H1 (cell line): ENCODE data around the gene DHX34. TPM values are rescaled to one million over a fixed set of nuclear protein-coding genes. Genes with fewer than 3 reads are reported as not detected.

Experiments
- CTCF ChIA-PET: fragments of 300-600 bp; sonication (Branson Sonifier 250); formaldehyde crosslinking; loops from one replicate; lab custom pipeline; 2021; ENCODE audit not compliant: partially characterized antibody; lab: Charles Lee
- POLR2A ChIA-PET: fragments of 300-600 bp; sonication (Branson Sonifier 250); formaldehyde crosslinking; loops from one replicate; lab custom pipeline; 2021; ENCODE audit warnings: inconsistent platforms; ENCODE audit not compliant: partially characterized antibody; lab: Charles Lee
- DNase-seq, 2 experiments: peaks; one replicate each; pipeline versions ENCODE4 v3.0.0 to v3.0.0-alpha.2; 2010 to 2022; ENCODE audit warnings: low spot score in 2 of 2, low read depth in 1 of 2, mixed read lengths in 1 of 2
- FAIRE-seq: peaks from 2 replicates; lab custom pipeline; 2011; peaks lifted over from hg19 to GRCh38; lab: Jason Lieb, UNC
- H2AFZ ChIP-seq: 2 replicates; pipeline ENCODE4 v1.8.1; 2012; ENCODE audit warnings: low read length, inconsistent platforms
- H2AK5ac ChIP-seq: 2 replicates; pipeline ENCODE4 v1.6.1; 2013; ENCODE audit warnings: low read depth, low read length
- H2BK120ac ChIP-seq: replicated peaks from 2 replicates; pipeline ENCODE3; 2013; ENCODE audit warnings: low read depth, low read length, inconsistent platforms
- H2BK12ac ChIP-seq: 2 replicates; pipeline ENCODE4 v1.6.1; 2013; ENCODE audit warnings: low read depth, low read length
- H2BK15ac ChIP-seq: 2 replicates; pipeline ENCODE4 v1.6.1; 2013; ENCODE audit warnings: low read length
- H2BK20ac ChIP-seq: 2 replicates; pipeline ENCODE4 v1.6.1; 2013; ENCODE audit warnings: low read length
- H2BK5ac ChIP-seq: 2 replicates; pipeline ENCODE4 v1.6.1; 2013; ENCODE audit warnings: low read depth, low read length
- H3K14ac ChIP-seq: 2 replicates; pipeline ENCODE4 v1.6.1; 2013; ENCODE audit warnings: inconsistent platforms; ENCODE audit not compliant: insufficient read length
- H3K18ac ChIP-seq: 2 replicates; pipeline ENCODE4 v1.6.1; 2013; ENCODE audit warnings: low read length; ENCODE audit errors: extremely low read depth
- H3K23ac ChIP-seq: 2 replicates; pipeline ENCODE4 v1.6.1; 2013; ENCODE audit warnings: inconsistent platforms; ENCODE audit not compliant: insufficient read length
- H3K23me2 ChIP-seq: 2 replicates; pipeline ENCODE4 v1.6.1; 2013; ENCODE audit warnings: low read depth, low read length
- H3K27ac ChIP-seq: 2 replicates; pipeline ENCODE4 v1.6.1; 2011; ENCODE audit warnings: low read depth, low read length, inconsistent platforms
- H3K27me3 ChIP-seq, 4 experiments: replicated peaks in 1 of 4; 1 replicate in 1 of 4; 2 replicates in 3 of 4; pipeline versions ENCODE4 v1.6.1 to v1.8.1; 2011 to 2013; ENCODE audit warnings: low read length in 3 of 4, mild to moderate bottlenecking in 3 of 4, inconsistent platforms in 2 of 4, mixed read lengths in 2 of 4, moderate library complexity in 1 of 4; ENCODE audit not compliant: control insufficient read depth in 3 of 4, insufficient read depth in 3 of 4; ENCODE audit errors: extremely low read depth in 1 of 4
- H3K36me3 ChIP-seq, 4 experiments: 2 replicates each; pipeline versions ENCODE4 v1.6.1 to v1.8.1; 2011 to 2013; ENCODE audit warnings: mild to moderate bottlenecking in 4 of 4, low read length in 3 of 4, moderate library complexity in 2 of 4, control low read depth in 1 of 4, inconsistent platforms in 1 of 4; ENCODE audit not compliant: insufficient read depth in 4 of 4, control insufficient read depth in 2 of 4
- H3K4ac ChIP-seq: replicated peaks from 2 replicates; pipeline ENCODE3; 2013; ENCODE audit warnings: low read length, low read depth, mixed read lengths, inconsistent platforms; ENCODE audit not compliant: insufficient read length
- H3K4me1 ChIP-seq, 4 experiments: replicated peaks in 1 of 4; 1 replicate in 1 of 4; 2 replicates in 3 of 4; pipeline versions ENCODE4 v1.6.1 to v1.8.1; 2011 to 2013; ENCODE audit warnings: low read length in 3 of 4, inconsistent platforms in 2 of 4, mixed read lengths in 1 of 4; ENCODE audit not compliant: insufficient read depth in 4 of 4, control insufficient read depth in 3 of 4
- H3K4me2 ChIP-seq, 2 experiments: 2 replicates each; pipeline versions ENCODE4 v1.6.1 to v1.8.1; 2011 to 2013; ENCODE audit warnings: low read depth in 2 of 2, low read length in 2 of 2, control low read depth in 1 of 2, inconsistent platforms in 1 of 2, mild to moderate bottlenecking in 1 of 2; ENCODE audit not compliant: insufficient read depth in 1 of 2
- H3K4me3 ChIP-seq, 4 experiments: fragments of 200-600, 300-600 bp in 1 of 4; sonication (generic), shearing (Covaris generic), sonication (Bioruptor Twin) in 1 of 4; 2 replicates each; pipeline versions ENCODE4 v1.5.1 to v1.8.1; 2011 to 2016; ENCODE audit warnings: low read length in 4 of 4, low read depth in 3 of 4, control low read depth in 2 of 4, inconsistent platforms in 2 of 4, mild to moderate bottlenecking in 2 of 4, mixed read lengths in 1 of 4, moderate library complexity in 1 of 4; ENCODE audit not compliant: insufficient read depth in 2 of 4; ENCODE audit errors: extremely low read depth in 1 of 4
- H3K56ac ChIP-seq: replicated peaks from 2 replicates; pipeline ENCODE3; 2013; ENCODE audit warnings: low read depth, mild to moderate bottlenecking, mixed read lengths, low read length, inconsistent platforms; ENCODE audit not compliant: insufficient read length
- H3K79me1 ChIP-seq: 2 replicates; pipeline ENCODE4 v1.6.1; 2013; ENCODE audit warnings: low read depth, low read length, control low read depth
- H3K79me2 ChIP-seq, 2 experiments: 2 replicates each; pipeline versions ENCODE4 v1.6.1 to v1.8.1; 2012 to 2013; ENCODE audit warnings: low read length in 2 of 2, mild to moderate bottlenecking in 2 of 2, inconsistent platforms in 1 of 2; ENCODE audit not compliant: insufficient read depth in 2 of 2, control insufficient read depth in 1 of 2
- H3K9ac ChIP-seq, 4 experiments: replicated peaks in 1 of 4; 1 replicate in 1 of 4; 2 replicates in 3 of 4; pipeline versions ENCODE4 v1.6.1 to v1.8.1; 2011 to 2013; ENCODE audit warnings: low read depth in 3 of 4, low read length in 3 of 4, control low read depth in 2 of 4, mild to moderate bottlenecking in 2 of 4, moderate library complexity in 2 of 4, inconsistent platforms in 1 of 4; ENCODE audit errors: extremely low read depth in 1 of 4
- H3K9me3 ChIP-seq, 2 experiments: 2 replicates each; pipeline versions ENCODE4 v1.6.1 to v1.8.1; 2012 to 2013; ENCODE audit warnings: mild to moderate bottlenecking in 2 of 2, moderate library complexity in 2 of 2, control low read depth in 1 of 2, inconsistent platforms in 1 of 2, low read depth in 1 of 2, low read length in 1 of 2, mixed read lengths in 1 of 2; ENCODE audit not compliant: insufficient read depth in 2 of 2
- H4K20me1 ChIP-seq, 2 experiments: replicated peaks in 1 of 2; 2 replicates each; pipeline versions ENCODE3 to v1.8.1; 2011 to 2013; ENCODE audit warnings: inconsistent platforms in 2 of 2, low read length in 2 of 2, mild to moderate bottlenecking in 1 of 2; ENCODE audit not compliant: insufficient read depth in 2 of 2, control insufficient read depth in 1 of 2
- H4K5ac ChIP-seq: 2 replicates; pipeline ENCODE4 v1.6.1; 2013; ENCODE audit warnings: low read length, low read depth, mixed read lengths, inconsistent platforms; ENCODE audit not compliant: insufficient read length
- H4K8ac ChIP-seq: 2 replicates; pipeline ENCODE4 v1.8.0; 2013; ENCODE audit warnings: mild to moderate bottlenecking, moderate library complexity, low read length, inconsistent platforms; ENCODE audit not compliant: insufficient read depth; ENCODE audit errors: extremely low read depth
- H4K91ac ChIP-seq: replicated peaks from 2 replicates; pipeline ENCODE3; 2013; ENCODE audit warnings: low read length, mixed read lengths, inconsistent platforms; ENCODE audit not compliant: insufficient read length
- EP300 ChIP-seq, 2 experiments: IDR thresholded peaks; 1 replicate in 1 of 2; 2 replicates in 1 of 2; pipeline ENCODE4 v1.6.1; 2011 to 2012; ENCODE audit warnings: low read depth in 2 of 2, low read length in 2 of 2, mild to moderate bottlenecking in 2 of 2, borderline replicate concordance in 1 of 2, inconsistent platforms in 1 of 2, moderate library complexity in 1 of 2
- TAF1 ChIP-seq: IDR thresholded peaks from 2 replicates; pipeline ENCODE4 v1.6.1; 2011; ENCODE audit warnings: mild to moderate bottlenecking, low read depth, low read length
- WGBS, 2 experiments: shearing (Covaris generic) in 1 of 2; methylation state at CpG; one replicate each; pipeline versions ENCODE4 v1.1.6 to v1.1.7; 2013 to 2015; ENCODE audit warnings: low lambda C conversion rate in 2 of 2, mixed read lengths in 2 of 2, inconsistent platforms in 1 of 2, low coverage in 1 of 2, missing lambda C conversion rate in 1 of 2; ENCODE audit not compliant: insufficient replicate concordance in 2 of 2, insufficient coverage in 1 of 2, insufficient read length in 1 of 2; ENCODE audit errors: extremely low coverage in 1 of 2, missing lambda C conversion rate in 1 of 2; 5-methylcytosine and 5-hydroxymethylcytosine counted together
- polyA plus RNA-seq, 7 experiments: library from polyadenylated mRNA; depleted of rRNA in 3 of 7; stranded (reverse) in 5 of 7; unstranded in 2 of 7; fragments of >200 nt in 5 of 7; fragments of 200-250 nt in 2 of 7; gene quantifications; 1 replicate in 5 of 7; 2 replicates in 1 of 7; 4 replicates in 1 of 7; pipeline versions ENCODE4 v1.2.1 to v1.2.3, GENCODE V29; 2011 to 2013; ENCODE audit warnings: missing spikeins in 2 of 7, mixed read lengths in 2 of 7
- total RNA-seq: library from RNA; stranded (reverse); fragmentation: NEBNext Ultra II Directional; extraction: Animal tissue kit (Norgen Biotek cat#: 25700); gene quantifications from 2 replicates; pipeline ENCODE4 v1.2.1, GENCODE V29; 2021

The DHX34 gene
- total and polyA plus RNA-seq, 2 of the 8 experiments (the other 6 are each of a cell fraction or from before 2014, with no cell fraction given): 17.5 to 24.3 TPM

DNA sequence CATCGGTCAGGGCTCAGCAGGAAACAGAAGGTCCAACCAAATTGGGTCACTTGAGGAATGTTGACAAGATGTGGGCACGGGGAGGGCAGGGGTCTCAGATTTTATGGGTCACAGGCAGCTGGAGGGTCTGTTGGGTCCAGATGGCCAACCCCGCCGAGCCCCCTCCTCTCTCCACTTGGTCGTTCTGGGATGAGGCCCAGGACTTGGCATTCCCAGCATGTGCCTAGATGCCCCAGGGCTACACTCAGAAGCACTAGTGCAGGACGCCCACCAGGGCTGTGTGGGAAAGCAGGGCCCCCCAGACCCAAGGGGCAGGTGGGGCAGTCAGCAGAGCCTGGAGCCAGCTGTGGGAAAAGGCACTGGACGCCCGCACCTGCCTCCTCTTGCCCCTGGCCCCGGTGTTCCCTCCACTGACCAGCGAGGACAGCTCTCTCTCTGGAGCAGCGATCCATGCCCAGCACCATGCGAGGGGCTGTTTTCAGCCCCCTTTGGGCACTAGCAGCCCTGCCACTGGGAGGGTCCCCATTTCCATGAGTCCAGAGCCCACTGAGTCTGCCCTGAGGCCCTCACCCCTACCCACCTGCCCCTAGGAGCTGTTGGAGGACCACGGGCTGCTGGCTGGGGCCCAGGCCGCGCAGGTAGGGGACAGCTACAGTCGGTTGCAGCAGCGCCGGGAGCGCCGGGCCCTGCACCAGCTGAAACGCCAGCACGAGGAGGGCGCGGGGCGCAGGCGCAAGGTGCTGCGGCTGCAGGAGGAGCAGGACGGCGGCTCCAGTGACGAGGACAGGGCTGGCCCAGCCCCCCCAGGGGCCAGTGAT lies 26.0 kb downstream of the DHX34 start:
- H3K9ac ChIP-seq: no peak overlapping the region
- no peak overlapping the region for H2AK5ac ChIP-seq
- H3K23ac ChIP-seq: no peak overlapping the region
- no peak overlapping the region for H3K14ac ChIP-seq
- H2BK5ac ChIP-seq: no peak overlapping the region
- no peak overlapping the region for H2BK15ac ChIP-seq
- H3K23me2 ChIP-seq: no peaks in the 10 kb centered on the region
- no peaks in the 10 kb centered on the region for H3K9me3 ChIP-seq
- peaks cover 31 to 76% (median 64%) of the 10 kb centered on the region in 4 experiments for H3K36me3 ChIP-seq
- H2BK20ac ChIP-seq: no peak overlapping the region
- no peak overlapping the region for H4K5ac ChIP-seq
- H2BK120ac ChIP-seq: no peak overlapping the region
- peaks cover 1 to 21% of the 10 kb centered on the region in 2 experiments for H4K20me1 ChIP-seq
- no peak overlapping the region for H3K4me3 ChIP-seq
- no peak for FAIRE-seq
- no peaks in the 10 kb centered on the region; the same call in 1 of the 2 replicates for H3K79me1 ChIP-seq
- WGBS, 2 experiments: 95% methylated on average over 28 of the region's 30 CpGs; no CpG with 5 or more reads in 1 of the 2 experiments
- H3K27ac ChIP-seq: no peak overlapping the region
- H3K4ac ChIP-seq: no peak overlapping the region
- no peaks in the 10 kb centered on the region for H3K4me1 ChIP-seq
- H3K4me2 ChIP-seq: no peak overlapping the region
- no peak overlapping the region; the same call in 1 of the 2 replicates for H4K8ac ChIP-seq
- H2AFZ ChIP-seq: no peak overlapping the region
- POLR2A ChIA-PET: interaction anchor here (0.5 to 3.1 kb wide), 8 partner anchors 9 to 24 kb away, joined by 3 to 12 read pairs (median 4); no protein-coding TSS in a partner anchor
- no peak overlapping the region for H4K91ac ChIP-seq
- H2BK12ac ChIP-seq: no peak overlapping the region
- H3K56ac ChIP-seq: no peak overlapping the region
- no peak for DNase-seq
- H3K79me2 ChIP-seq: no peaks in the 10 kb centered on the region
- CTCF ChIA-PET: interaction anchor here (0.7 to 1.8 kb wide), 4 partner anchors 16 to 54 kb away, joined by 3 to 5 read pairs (median 4); partner anchors contain the start of gene DHX34
- no peak overlapping the region for H3K18ac ChIP-seq
- no peaks in the 10 kb centered on the region for H3K27me3 ChIP-seq
- no peak for TF ChIP-seq EP300 (IDR thresholded peaks at IDR 0.05; ENCODE audit: borderline replicate concordance in 1 of 2, low read depth in 2 of 2, low read length in 2 of 2)
- no peak for TF ChIP-seq TAF1
